Adipose tissue (tissue), 3 donors: ENCODE data around the gene AP1S3. TPM values are rescaled to one million over a fixed set of nuclear protein-coding genes. Genes with fewer than 3 reads are reported as not detected.

Source experiments
- polyA plus RNA-seq, 3 donors: library from polyadenylated mRNA; stranded (reverse); fragments of 200-250 nt; gene quantifications; one replicate each; pipeline ENCODE4 v1.2.3, GENCODE V29; 2013
- donor health status: healthy with polysubstance abuse.
- donor health status: Bipolar disorder and iron deficiency.
- donor health status: healthy.

Gene AP1S3
- polyA plus RNA-seq, 3 donors = 0.67 to 1.1 (median 0.97) TPM

Other genes with a start within 250 kb of the AP1S3 start
- gene SCG2, start 235.2 kb downstream of the AP1S3 start, polyA plus RNA-seq = 1 to 10 TPM in 1 of 3 donors, under 1 TPM in 1, not detected in 1; 0.24 to 9.7 TPM
- gene WDFY1, start 107.8 kb upstream of the AP1S3 start, polyA plus RNA-seq = 10 to 100 TPM; 10.4 to 19.1 (median 15.7) TPM
- gene MRPL44, start 119.9 kb upstream of the AP1S3 start, polyA plus RNA-seq = 10 to 100 TPM; 14.3 to 24.6 (median 20.2) TPM
- 10 to 100 TPM in 2 of 3 donors, 1 to 10 TPM in 1; 3.2 to 20.2 (median 18.2) TPM for gene SERPINE2, start 201.7 kb upstream of the AP1S3 start, polyA plus RNA-seq